ENCODE results near the gene CASP3. TPM values are rescaled to one million over a fixed set of nuclear protein-coding genes. Genes with fewer than 3 reads are reported as not detected.

CASP3 gene
- total RNA-seq, 1 experiment from 2014 or later = 107 TPM

DNA sequence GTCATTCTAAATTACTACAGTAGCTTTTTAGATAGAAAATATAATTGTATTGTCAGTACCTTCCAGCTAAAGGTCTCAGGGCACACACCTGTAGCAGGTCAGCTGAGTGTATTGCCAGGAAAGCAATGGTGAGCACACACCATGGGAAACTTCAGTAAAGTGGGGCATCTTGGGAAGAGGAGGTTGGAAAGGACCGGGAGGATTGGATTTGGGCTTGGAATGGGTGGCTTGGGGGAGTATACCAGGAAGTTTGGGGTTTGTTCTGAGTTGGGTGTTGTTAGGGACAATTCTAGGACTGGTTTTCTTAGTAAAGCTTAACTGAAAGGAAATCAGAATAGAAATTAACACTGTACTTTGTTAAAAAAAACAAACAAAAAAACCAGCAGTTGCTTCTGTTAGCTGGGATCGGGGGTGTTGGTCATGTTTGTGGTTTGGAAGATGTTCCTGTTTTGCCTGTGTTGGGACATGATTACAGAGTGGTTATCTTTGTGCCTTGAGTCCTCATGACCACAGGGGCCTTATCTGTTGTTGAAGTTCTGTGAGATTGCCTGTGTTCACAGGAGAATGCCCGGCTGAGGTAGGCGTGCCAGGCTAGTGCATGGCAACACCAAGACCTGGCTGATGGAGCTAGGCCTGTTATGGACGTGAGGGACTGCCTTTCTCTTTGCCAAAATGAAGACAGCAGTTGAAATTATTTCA, 35.4 kb upstream of the CASP3 start:
- H2BK12ac ChIP-seq (ENCODE audit: insufficient read length, low read depth, low read length) = no peak overlapping the region
- no peak overlapping the region for H2AFZ ChIP-seq (ENCODE audit: low read length)
- no CpG with 5 or more reads among the region's 5 CpGs for WGBS (ENCODE audit: extremely low coverage, insufficient read length, low lambda C conversion rate)
- Mint-ChIP-seq H3K36me3 (ENCODE audit: insufficient read depth in 1 of 3, low read depth in 3 of 3) (peaks cover 3 to 8% (median 4%) of the 10 kb centered on the region in 3 experiments; a peak in 6 of 7 replicates), H3K4me1 (peaks cover 11 to 12% of the 10 kb centered on the region in 2 experiments), H3K4me3 (no peak overlapping the region), H3K9me3 (peaks cover 3 to 5% of the 10 kb centered on the region in 2 experiments; a peak in 3 of 5 replicates), H3K27me3 (ENCODE audit: low read depth) (no peaks in the 10 kb centered on the region), H3K27ac (peak overlapping the region in 2 of 3 experiments; percentile 3 to 7; a peak in 2 of 7 replicates)
- no peak overlapping the region for H3T11ph ChIP-seq (ENCODE audit: low read length)
- H3K18ac ChIP-seq (ENCODE audit: insufficient read length, low read depth, low read length) = no peak overlapping the region
- H2BK20ac ChIP-seq (ENCODE audit: low read depth, low read length, poor library complexity, severe bottlenecking) = no peak overlapping the region
- no peak overlapping the region for H2BK5ac ChIP-seq (ENCODE audit: insufficient read length, low read length)
- no peaks in the 10 kb centered on the region for H4K20me1 ChIP-seq (ENCODE audit: control insufficient read depth, insufficient read depth, insufficient read length)
- no peaks in the 10 kb centered on the region for H3K79me1 ChIP-seq (ENCODE audit: insufficient read depth, low read depth, low read length, poor library complexity, severe bottlenecking)
- no peaks in the 10 kb centered on the region for H3K9me3 ChIP-seq (ENCODE audit: control insufficient read depth, low read depth, low read length)
- H2BK15ac ChIP-seq (ENCODE audit: low read depth, low read length) = no peak overlapping the region
- no peaks in the 10 kb centered on the region for H3K27me3 ChIP-seq (ENCODE audit: insufficient read depth, low read length)
- no peaks in the 10 kb centered on the region for H3K79me2 ChIP-seq (ENCODE audit: insufficient read depth, low read length)
- H3K9ac ChIP-seq (ENCODE audit: extremely low read depth, insufficient read length, low read length) = no peak overlapping the region
- no peak overlapping the region for H3K27ac ChIP-seq (ENCODE audit: insufficient read length, low read depth, low read length)
- DNase-seq = no peak
- no peak overlapping the region for H3K56ac ChIP-seq (ENCODE audit: insufficient read length, low read depth, low read length)
- no peak overlapping the region for H4K5ac ChIP-seq (ENCODE audit: insufficient read length, low read depth, low read length)
- no peak overlapping the region for H4K8ac ChIP-seq (replicated peaks; ENCODE audit: insufficient read length, low read depth, low read length)
- no peak overlapping the region for H3K14ac ChIP-seq (ENCODE audit: insufficient read depth, low read length)
- no peak overlapping the region for H3K23ac ChIP-seq (ENCODE audit: insufficient read length, low read depth, low read length)
- H4K91ac ChIP-seq (ENCODE audit: insufficient read length, low read depth, low read length) = no peak overlapping the region
- no peak overlapping the region for H2BK120ac ChIP-seq (ENCODE audit: low read depth, low read length, poor library complexity, severe bottlenecking)
- TF ChIP-seq, protein P1, sequence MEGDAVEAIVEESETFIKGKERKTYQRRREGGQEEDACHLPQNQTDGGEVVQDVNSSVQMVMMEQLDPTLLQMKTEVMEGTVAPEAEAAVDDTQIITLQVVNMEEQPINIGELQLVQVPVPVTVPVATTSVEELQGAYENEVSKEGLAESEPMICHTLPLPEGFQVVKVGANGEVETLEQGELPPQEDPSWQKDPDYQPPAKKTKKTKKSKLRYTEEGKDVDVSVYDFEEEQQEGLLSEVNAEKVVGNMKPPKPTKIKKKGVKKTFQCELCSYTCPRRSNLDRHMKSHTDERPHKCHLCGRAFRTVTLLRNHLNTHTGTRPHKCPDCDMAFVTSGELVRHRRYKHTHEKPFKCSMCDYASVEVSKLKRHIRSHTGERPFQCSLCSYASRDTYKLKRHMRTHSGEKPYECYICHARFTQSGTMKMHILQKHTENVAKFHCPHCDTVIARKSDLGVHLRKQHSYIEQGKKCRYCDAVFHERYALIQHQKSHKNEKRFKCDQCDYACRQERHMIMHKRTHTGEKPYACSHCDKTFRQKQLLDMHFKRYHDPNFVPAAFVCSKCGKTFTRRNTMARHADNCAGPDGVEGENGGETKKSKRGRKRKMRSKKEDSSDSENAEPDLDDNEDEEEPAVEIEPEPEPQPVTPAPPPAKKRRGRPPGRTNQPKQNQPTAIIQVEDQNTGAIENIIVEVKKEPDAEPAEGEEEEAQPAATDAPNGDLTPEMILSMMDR (conservative IDR thresholded peaks at IDR 0.05) = no peak
- no peak overlapping the region for H3K4ac ChIP-seq (ENCODE audit: low read depth, low read length)
- H2AK5ac ChIP-seq (ENCODE audit: insufficient read length, low read length) = no peak overlapping the region
- no peaks in the 10 kb centered on the region for H3K4me1 ChIP-seq (ENCODE audit: insufficient read depth, low read length)
- H3K23me2 ChIP-seq (ENCODE audit: insufficient read length, low read depth, low read length, poor library complexity, severe bottlenecking) = no peaks in the 10 kb centered on the region
- no peak overlapping the region for H3K4me2 ChIP-seq (ENCODE audit: insufficient read depth, insufficient read length, low read length)

Data from H9 (cell line).